ENCODE measurements around the gene TCF12.

The TCF12 gene

GRCh38 chr15:57044072-57044702 lies 125.7 kb downstream of the TCF12 start:
- no peak for DNase-seq (ENCODE audit: low read depth)
- H3K4me3 ChIP-seq (ENCODE audit: control insufficient read depth, low read depth, low read length): no peak overlapping the region
- no peak for TF ChIP-seq CTCF (IDR thresholded peaks at IDR 0.05; ENCODE audit: control insufficient read depth, insufficient read depth, low read depth, low read length, missing control alignments)

GRCh38 chr15:57044970-57045369 lies 126.5 kb downstream of the TCF12 start:
- no peak for TF ChIP-seq CTCF (IDR thresholded peaks at IDR 0.05; ENCODE audit: control insufficient read depth, insufficient read depth, low read depth, low read length, missing control alignments)
- no peak for DNase-seq (ENCODE audit: low read depth)
- H3K4me3 ChIP-seq (ENCODE audit: control insufficient read depth, low read depth, low read length): no peak overlapping the region

- no peak for DNase-seq (ENCODE audit: low read depth)
- no peak for TF ChIP-seq CTCF (IDR thresholded peaks at IDR 0.05; ENCODE audit: control insufficient read depth, insufficient read depth, low read depth, low read length, missing control alignments)
- H3K4me3 ChIP-seq (ENCODE audit: control insufficient read depth, low read depth, low read length): no peak overlapping the region
Observed at GRCh38 chr15:57045741-57046382, 127.4 kb downstream of the TCF12 start.

DNA sequence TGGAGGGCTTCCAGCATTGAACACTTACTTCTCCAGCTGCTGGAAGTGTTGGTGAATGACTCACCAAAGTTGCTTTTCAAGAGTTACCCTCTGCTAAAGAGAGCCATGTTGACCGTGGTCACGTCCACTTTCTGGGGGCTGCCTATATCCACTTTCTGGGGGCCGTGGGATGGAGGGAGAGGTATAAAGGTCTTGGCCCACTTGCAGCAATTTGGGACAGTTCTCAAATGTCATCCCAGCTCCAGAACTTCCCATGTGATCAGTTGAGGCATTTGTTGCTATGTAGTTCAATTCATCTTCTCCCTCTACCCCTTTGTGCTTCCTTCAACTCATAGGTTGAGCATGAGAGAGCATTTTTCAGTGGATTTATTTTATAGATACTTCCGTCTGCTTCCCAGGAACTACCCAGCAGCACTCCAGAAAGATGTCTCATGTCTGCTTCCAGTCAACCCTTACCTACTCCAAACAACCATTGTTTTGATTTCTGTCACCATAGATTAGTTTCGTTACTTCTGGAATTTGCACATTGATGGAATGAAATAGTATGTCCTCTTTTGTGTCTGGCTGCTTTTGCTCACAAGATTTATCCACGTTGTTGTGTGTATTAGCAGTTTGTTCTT lies 130.6 kb downstream of the TCF12 start:
- no peak for TF ChIP-seq CTCF (IDR thresholded peaks at IDR 0.05; ENCODE audit: control insufficient read depth, insufficient read depth, low read depth, low read length, missing control alignments)
- no peak overlapping the region for H3K4me3 ChIP-seq (ENCODE audit: control insufficient read depth, low read depth, low read length)
- no peak for DNase-seq (ENCODE audit: low read depth)

- no peak for DNase-seq (ENCODE audit: low read depth)
Observed at GRCh38 chr15:57053470-57053869, 135.0 kb downstream of the TCF12 start.

DNA sequence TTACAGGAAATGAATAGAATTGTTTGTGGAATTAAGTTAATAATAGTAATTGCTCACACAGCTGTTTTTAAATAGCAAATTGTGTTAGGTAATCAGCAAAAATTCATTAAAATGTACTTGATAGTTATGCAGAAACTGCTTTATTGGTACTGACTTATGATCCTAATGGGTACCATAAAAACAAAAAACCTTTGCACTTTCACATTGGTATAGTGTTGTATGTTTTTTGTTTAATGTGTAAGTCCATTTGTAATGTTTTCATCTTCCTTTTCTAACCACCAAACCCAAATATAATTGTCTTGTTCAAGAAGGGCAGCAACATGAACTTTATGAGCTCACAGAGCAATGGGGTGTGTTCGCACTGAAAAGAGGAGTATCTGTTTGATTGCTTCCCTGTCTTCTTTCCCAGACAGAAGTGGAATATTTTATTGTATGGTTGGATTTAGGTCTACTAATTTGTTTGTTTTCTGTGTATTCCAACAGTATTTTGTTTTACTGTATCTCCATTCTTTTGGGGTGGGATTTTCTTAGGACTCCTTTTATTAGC lies 135.8 kb downstream of the TCF12 start:
- H3K4me3 ChIP-seq (ENCODE audit: control insufficient read depth, low read depth, low read length): no peak overlapping the region
- TF ChIP-seq CTCF (IDR thresholded peaks at IDR 0.05; ENCODE audit: control insufficient read depth, insufficient read depth, low read depth, low read length, missing control alignments): no peak
- DNase-seq (ENCODE audit: low read depth): no peak

More at GRCh38 chr15:57053470-57053869, 135.0 kb downstream of the TCF12 start:
- TF ChIP-seq CTCF (IDR thresholded peaks at IDR 0.05; ENCODE audit: control insufficient read depth, insufficient read depth, low read depth, low read length, missing control alignments): no peak
- no peak overlapping the region for H3K4me3 ChIP-seq (ENCODE audit: control insufficient read depth, low read depth, low read length)

All from AG09309 (cell line).